A673 (cell line): ENCODE results near the gene ARX.

Experiments used
- EZH2 ChIP-seq: fragments of 200-600 bp; sonication (generic); IDR thresholded peaks from 2 replicates; pipeline ENCODE4 v1.6.1; 2017; ENCODE audit warnings: borderline replicate concordance, low read depth, mild to moderate bottlenecking, mixed read lengths, antibody characterized with exemption, low read length; ENCODE audit not compliant: poor library complexity, severe bottlenecking
- TF ChIP-seq, protein P1 (sequence below): fragments of 300-800, 200-600 bp; sonication (generic); conservative IDR thresholded peaks from 2 replicates; pipeline ENCODE4 v1.5.1; 2017; ENCODE audit warnings: low read depth, mild to moderate bottlenecking, antibody characterized with exemption, low read length, moderate library complexity, mixed read lengths

GRCh38 chrX:25049357-25049756, 33.6 kb upstream of the ARX start:
- TF ChIP-seq, protein P1, sequence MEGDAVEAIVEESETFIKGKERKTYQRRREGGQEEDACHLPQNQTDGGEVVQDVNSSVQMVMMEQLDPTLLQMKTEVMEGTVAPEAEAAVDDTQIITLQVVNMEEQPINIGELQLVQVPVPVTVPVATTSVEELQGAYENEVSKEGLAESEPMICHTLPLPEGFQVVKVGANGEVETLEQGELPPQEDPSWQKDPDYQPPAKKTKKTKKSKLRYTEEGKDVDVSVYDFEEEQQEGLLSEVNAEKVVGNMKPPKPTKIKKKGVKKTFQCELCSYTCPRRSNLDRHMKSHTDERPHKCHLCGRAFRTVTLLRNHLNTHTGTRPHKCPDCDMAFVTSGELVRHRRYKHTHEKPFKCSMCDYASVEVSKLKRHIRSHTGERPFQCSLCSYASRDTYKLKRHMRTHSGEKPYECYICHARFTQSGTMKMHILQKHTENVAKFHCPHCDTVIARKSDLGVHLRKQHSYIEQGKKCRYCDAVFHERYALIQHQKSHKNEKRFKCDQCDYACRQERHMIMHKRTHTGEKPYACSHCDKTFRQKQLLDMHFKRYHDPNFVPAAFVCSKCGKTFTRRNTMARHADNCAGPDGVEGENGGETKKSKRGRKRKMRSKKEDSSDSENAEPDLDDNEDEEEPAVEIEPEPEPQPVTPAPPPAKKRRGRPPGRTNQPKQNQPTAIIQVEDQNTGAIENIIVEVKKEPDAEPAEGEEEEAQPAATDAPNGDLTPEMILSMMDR: no peak
- no peak for TF ChIP-seq EZH2
